ENCODE measurements around the gene CA11. TPM values are rescaled to one million over a fixed set of nuclear protein-coding genes. Genes with fewer than 3 reads are reported as not detected.

The CA11 gene
- total RNA-seq, 1 experiment from 2014 or later = 12.6 TPM

Other genes starting within 250 kb of the CA11 start
- 56.7 TPM for gene GRWD1, start 200.2 kb downstream of the CA11 start, total RNA-seq (2021; ENCODE audit: unreplicated experiment)
- 2.9 TPM for gene KCNJ14, start 190.6 kb downstream of the CA11 start, total RNA-seq (2021; ENCODE audit: unreplicated experiment)
- gene CYTH2, start 176.8 kb downstream of the CA11 start, total RNA-seq (2021; ENCODE audit: unreplicated experiment) = 53.4 TPM
- 10.6 TPM for gene LMTK3, start 134.4 kb downstream of the CA11 start, total RNA-seq (2021; ENCODE audit: unreplicated experiment)
- 3.6 TPM for gene SULT2B1, start 94.0 kb downstream of the CA11 start, total RNA-seq (2021; ENCODE audit: unreplicated experiment)
- gene SPACA4, start 39.4 kb downstream of the CA11 start, total RNA-seq (2021; ENCODE audit: unreplicated experiment) = not detected
- 1.0 TPM for gene FAM83E, start 31.1 kb downstream of the CA11 start, total RNA-seq (2021; ENCODE audit: unreplicated experiment)
- 670 TPM for gene RPL18, start 27.0 kb downstream of the CA11 start, total RNA-seq (2021; ENCODE audit: unreplicated experiment)
- gene SPHK2, start 26.7 kb downstream of the CA11 start, total RNA-seq (2021; ENCODE audit: unreplicated experiment) = 19.5 TPM
- 7.4 TPM for gene DBP, start 8.8 kb downstream of the CA11 start, total RNA-seq (2021; ENCODE audit: unreplicated experiment)
- 0.23 TPM for gene NTN5, start 26.8 kb upstream of the CA11 start, total RNA-seq (2021; ENCODE audit: unreplicated experiment)
- 0.08 TPM for gene FUT2, start 49.8 kb upstream of the CA11 start, total RNA-seq (2021; ENCODE audit: unreplicated experiment)
- 3.3 TPM for gene MAMSTR, start 73.5 kb upstream of the CA11 start, total RNA-seq (2021; ENCODE audit: unreplicated experiment)
- gene RASIP1, start 94.4 kb upstream of the CA11 start, total RNA-seq (2021; ENCODE audit: unreplicated experiment) = 0.41 TPM
- gene IZUMO1, start 100.7 kb upstream of the CA11 start, total RNA-seq (2021; ENCODE audit: unreplicated experiment) = not detected
- gene FUT1, start 106.5 kb upstream of the CA11 start, total RNA-seq (2021; ENCODE audit: unreplicated experiment) = 0.13 TPM
- not detected for gene FGF21, start 109.3 kb upstream of the CA11 start, total RNA-seq (2021; ENCODE audit: unreplicated experiment)
- 34.6 TPM for gene BCAT2, start 164.8 kb upstream of the CA11 start, total RNA-seq (2021; ENCODE audit: unreplicated experiment)
- gene HSD17B14, start 190.3 kb upstream of the CA11 start, total RNA-seq (2021; ENCODE audit: unreplicated experiment) = 20.8 TPM
- gene PLEKHA4, start 222.4 kb upstream of the CA11 start, total RNA-seq (2021; ENCODE audit: unreplicated experiment) = 4.2 TPM
- 27.1 TPM for gene PPP1R15A, start 226.2 kb upstream of the CA11 start, total RNA-seq (2021; ENCODE audit: unreplicated experiment)